SU-DHL-6 (cell line): ENCODE measurements around the gene NUBP2.

Experiments used
- H2AFZ ChIP-seq: fragments of 200-600 bp; sonication (generic); 2 replicates; pipeline ENCODE4 v1.6.1; 2014; ENCODE audit warnings: low read depth, mild to moderate bottlenecking, moderate library complexity, mixed read lengths, antibody characterized with exemption, low read length; ENCODE audit not compliant: severe bottlenecking
- H3F3A ChIP-seq: fragments of 200-600 bp; shearing (Covaris generic); 2 replicates; pipeline ENCODE4 v1.6.0; 2016; ENCODE audit warnings: antibody characterized with exemption, mild to moderate bottlenecking; ENCODE audit not compliant: insufficient read depth
- H3K27ac ChIP-seq: fragments of 200-600 bp; sonication (generic); 2 replicates; pipeline ENCODE4 v1.5.1; 2016; ENCODE audit warnings: low read depth, mild to moderate bottlenecking, low read length, moderate library complexity, mixed read lengths
- H3K27me3 ChIP-seq: fragments of 200-600 bp; sonication (generic), shearing (Covaris generic); 2 replicates; pipeline ENCODE4 v1.6.0; 2014; ENCODE audit warnings: mild to moderate bottlenecking, low read length
- H3K36me3 ChIP-seq: fragments of 200-600 bp; sonication (generic); 2 replicates; pipeline ENCODE4 v1.6.1; 2014; ENCODE audit warnings: mild to moderate bottlenecking, low read length, mixed read lengths
- H3K4me2 ChIP-seq: fragments of 300-600, 200-600 bp; shearing (Covaris generic), sonication (generic); 2 replicates; pipeline ENCODE4 v1.6.0; 2014; ENCODE audit warnings: low read length, low read depth, mild to moderate bottlenecking; ENCODE audit not compliant: poor library complexity, severe bottlenecking
- H3K4me3 ChIP-seq: fragments of 200-600 bp; sonication (generic); 2 replicates; pipeline ENCODE4 v1.5.1; 2014; ENCODE audit warnings: antibody characterized with exemption, low read length, mild to moderate bottlenecking, mixed read lengths; ENCODE audit not compliant: insufficient read depth, poor library complexity, severe bottlenecking
- H3K79me2 ChIP-seq: fragments of 200-600 bp; sonication (generic); 2 replicates; pipeline ENCODE4 v1.6.1; 2014; ENCODE audit warnings: mild to moderate bottlenecking, low read length, moderate library complexity; ENCODE audit not compliant: insufficient read depth
- H3K9ac ChIP-seq: fragments of 200-600 bp; sonication (generic); 2 replicates; pipeline ENCODE4 v1.7.0; 2014; ENCODE audit warnings: mild to moderate bottlenecking, low read length
- H3K9me2 ChIP-seq: fragments of 200-600 bp; sonication (generic); replicated peaks from 2 replicates; pipeline ENCODE4 v1.6.1; 2014; ENCODE audit warnings: low read length; ENCODE audit not compliant: insufficient read depth
- H3K9me3 ChIP-seq: fragments of 200-600 bp; sonication (generic); 2 replicates; pipeline ENCODE4 v1.6.1; 2014; ENCODE audit warnings: low read length, mixed read lengths; ENCODE audit not compliant: insufficient read depth
- H4K20me1 ChIP-seq: fragments of 200-600 bp; sonication (generic); 2 replicates; pipeline ENCODE4 v1.6.1; 2014; ENCODE audit warnings: low read depth, mild to moderate bottlenecking, antibody characterized with exemption, low read length, moderate library complexity, mixed read lengths
- CTCF ChIP-seq: fragments of 200-600 bp; sonication (generic); IDR thresholded peaks from one replicate; pipeline ENCODE4 v1.5.1; 2017; ENCODE audit warnings: antibody characterized with exemption, mild to moderate bottlenecking, low read length, moderate library complexity; ENCODE audit not compliant: insufficient read depth, poor library complexity, severe bottlenecking
- EZH2phosphoT487 ChIP-seq: fragments of 200-600 bp; sonication (generic), shearing (Covaris generic); conservative IDR thresholded peaks from 2 replicates; pipeline ENCODE4 v1.6.1; 2018; ENCODE audit warnings: mild to moderate bottlenecking, antibody characterized with exemption, low read length, moderate library complexity, mixed read lengths

NUBP2 gene

DNA sequence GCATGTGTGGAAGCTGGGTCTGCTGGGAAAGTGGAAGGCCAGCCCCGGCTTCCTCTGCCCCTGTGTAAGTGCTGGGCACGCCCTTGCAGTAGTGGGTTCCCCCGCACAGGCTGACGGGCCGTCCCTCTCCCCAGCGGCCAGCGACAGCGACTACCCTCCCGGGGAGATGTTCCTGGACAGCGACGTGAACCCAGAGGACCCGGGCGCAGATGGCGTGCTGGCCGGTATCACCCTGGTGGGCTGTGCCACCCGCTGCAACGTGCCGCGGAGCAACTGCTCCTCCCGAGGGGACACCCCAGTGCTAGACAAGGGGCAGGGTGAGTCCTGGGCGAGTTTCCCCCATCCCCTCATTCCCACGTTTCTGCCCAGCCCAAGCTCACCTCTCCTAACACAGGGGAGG, 16.9 kb upstream of the NUBP2 start:
- H3K36me3 ChIP-seq: no peaks in the 10 kb centered on the region
- H3K27ac ChIP-seq: no peak overlapping the region
- H3K4me2 ChIP-seq: no peak overlapping the region
- H3F3A ChIP-seq: 0 out of 2 replicates have a peak, but pooled peaks cover 7% of the 10 kb centered on the region
- no peak overlapping the region for H2AFZ ChIP-seq
- no peaks in the 10 kb centered on the region for H3K27me3 ChIP-seq
- TF ChIP-seq CTCF (no peak), EZH2phosphoT487 (no peak)
- no peaks in the 10 kb centered on the region for H3K9me2 ChIP-seq
- H3K9me3 ChIP-seq: no peaks in the 10 kb centered on the region
- no peak overlapping the region for H3K4me3 ChIP-seq
- H3K9ac ChIP-seq: no peak overlapping the region
- no peaks in the 10 kb centered on the region for H4K20me1 ChIP-seq
- no peaks in the 10 kb centered on the region for H3K79me2 ChIP-seq

DNA sequence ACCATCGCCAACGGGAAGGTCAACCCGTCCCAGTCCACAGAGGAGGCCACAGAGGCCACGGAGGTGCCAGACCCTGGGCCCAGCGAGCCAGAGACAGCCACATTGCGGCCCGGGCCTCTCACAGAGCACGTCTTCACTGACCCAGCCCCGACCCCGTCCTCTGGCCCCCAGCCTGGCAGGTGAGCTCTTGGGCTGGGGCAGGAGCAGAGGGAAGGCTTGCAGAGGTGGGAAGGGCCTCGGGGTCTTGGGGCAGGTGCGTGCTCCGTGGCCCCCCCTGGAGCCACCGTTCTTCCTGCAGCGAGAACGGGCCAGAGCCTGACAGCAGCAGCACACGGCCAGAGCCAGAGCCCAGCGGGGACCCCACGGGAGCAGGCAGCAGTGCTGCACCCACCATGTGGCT, 16.5 kb upstream of the NUBP2 start:
- Histone ChIP-seq H3K4me3 (no peak overlapping the region), H3K9me3 (no peaks in the 10 kb centered on the region), H3K9ac (no peak overlapping the region), H3K36me3 (no peaks in the 10 kb centered on the region), H3K27me3 (no peaks in the 10 kb centered on the region), H3F3A (0 out of 2 replicates have a peak, but pooled peaks cover 7% of the 10 kb centered on the region), H3K4me2 (no peak overlapping the region), H3K79me2 (no peaks in the 10 kb centered on the region), H3K9me2 (no peaks in the 10 kb centered on the region), H2AFZ (no peak overlapping the region), H4K20me1 (no peaks in the 10 kb centered on the region), H3K27ac (no peak overlapping the region)
- no peak for TF ChIP-seq EZH2phosphoT487
- TF ChIP-seq CTCF: no peak

DNA sequence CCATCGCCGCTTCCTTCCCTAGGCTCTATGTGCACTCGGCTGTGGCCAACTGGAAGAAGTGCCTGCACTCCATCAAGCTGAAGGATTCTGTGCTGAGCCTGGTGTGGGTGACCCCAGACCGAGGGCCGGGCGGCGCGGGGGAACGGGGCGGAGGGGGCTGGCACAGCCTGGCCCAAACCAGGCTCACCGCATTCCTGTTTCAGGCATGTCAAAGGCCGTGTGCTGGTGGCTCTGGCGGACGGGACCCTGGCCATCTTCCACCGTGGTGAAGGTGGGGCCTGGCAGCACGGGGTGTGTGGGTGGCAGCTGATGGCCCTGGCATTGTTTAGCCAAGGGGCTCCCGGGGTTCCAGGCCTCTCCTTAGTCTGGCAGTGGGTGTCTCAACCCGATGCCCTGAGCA, 16.1 kb upstream of the NUBP2 start:
- Histone ChIP-seq H3K79me2 (no peaks in the 10 kb centered on the region), H3K27ac (no peak overlapping the region), H3K36me3 (no peaks in the 10 kb centered on the region), H3K9me2 (no peaks in the 10 kb centered on the region), H3K4me3 (no peak overlapping the region), H3K9ac (no peak overlapping the region), H4K20me1 (no peaks in the 10 kb centered on the region), H3K4me2 (no peak overlapping the region), H3F3A (0 out of 2 replicates have a peak, but pooled peaks cover 7% of the 10 kb centered on the region), H3K9me3 (no peaks in the 10 kb centered on the region), H2AFZ (no peak overlapping the region), H3K27me3 (no peaks in the 10 kb centered on the region)
- TF ChIP-seq CTCF (no peak), EZH2phosphoT487 (no peak)
